HT-29 (cell line): ENCODE measurements around the gene CDK6. TPM values are rescaled to one million over a fixed set of nuclear protein-coding genes. Genes with fewer than 3 reads are reported as not detected.
"Not testable (repeated sequence)": the region's sequence is repeated elsewhere in the genome, so short reads cannot be mapped to it uniquely, and the experiment has no call there.

Experiments
- DNase-seq: peaks from one replicate; pipeline ENCODE4 v3.0.0-alpha.2; 2015; ENCODE audit warnings: low spot score
- total RNA-seq: library from RNA; depleted of rRNA; stranded (reverse); fragments of >200 nt; shearing (Covaris generic); gene quantifications from 2 replicates; pipeline ENCODE4 v1.2.3, GENCODE V29; 2014

The CDK6 gene
- total RNA-seq, 1 experiment from 2014 or later, result 48.8 TPM

DNA sequence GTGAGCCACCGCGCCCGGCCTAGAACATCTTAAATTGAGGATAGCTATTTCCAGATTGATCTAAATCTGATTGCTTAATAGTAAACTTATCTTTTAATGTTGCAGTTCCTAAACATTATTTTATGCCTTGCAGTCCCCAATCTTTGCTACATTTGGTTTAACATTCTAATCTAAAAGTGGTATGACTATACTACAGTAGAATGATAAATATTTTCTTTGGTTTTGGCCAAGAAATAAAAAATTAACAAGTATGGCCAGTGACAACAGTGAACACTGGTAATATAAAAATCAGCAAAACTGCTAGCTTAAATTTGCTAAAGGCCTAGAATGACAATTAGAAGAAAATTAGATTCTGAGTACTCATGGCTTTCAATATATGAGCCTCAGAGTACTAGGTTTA lies 73.5 kb downstream of the CDK6 start:
- no peak for DNase-seq

DNA sequence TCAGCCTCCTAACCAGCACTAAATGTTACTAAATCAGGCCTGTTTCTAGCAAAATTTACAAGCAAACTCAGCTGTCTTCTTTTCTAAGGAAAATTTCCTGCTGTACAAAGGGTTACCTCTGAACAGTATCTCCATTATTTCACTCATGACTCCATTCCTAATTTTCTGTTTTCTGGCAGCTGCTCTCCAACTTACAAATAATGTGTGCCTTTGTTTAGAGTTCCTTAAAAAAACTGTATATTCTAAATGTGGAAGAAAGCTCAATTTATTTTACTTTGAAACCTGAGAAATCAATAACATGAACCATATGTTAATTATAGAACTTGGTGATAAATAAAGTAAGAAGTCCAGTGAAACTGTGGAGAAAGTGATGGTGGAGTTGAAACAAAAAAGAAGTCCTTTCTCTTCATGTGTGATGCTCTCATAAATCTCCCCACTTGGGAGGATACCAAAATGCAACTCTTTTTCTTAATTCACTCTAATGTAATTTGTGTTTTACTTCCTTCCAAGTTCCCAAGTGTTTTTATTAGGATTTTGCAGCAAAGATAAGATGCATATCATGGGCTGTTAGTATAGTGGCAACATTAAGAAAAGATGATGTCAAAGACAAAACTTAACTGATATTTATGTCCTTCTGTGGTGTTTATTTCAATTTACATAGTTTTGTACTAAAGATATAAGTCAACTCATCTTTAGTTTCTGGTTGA lies 74.8 kb downstream of the CDK6 start:
- DNase-seq, result no peak

DNA sequence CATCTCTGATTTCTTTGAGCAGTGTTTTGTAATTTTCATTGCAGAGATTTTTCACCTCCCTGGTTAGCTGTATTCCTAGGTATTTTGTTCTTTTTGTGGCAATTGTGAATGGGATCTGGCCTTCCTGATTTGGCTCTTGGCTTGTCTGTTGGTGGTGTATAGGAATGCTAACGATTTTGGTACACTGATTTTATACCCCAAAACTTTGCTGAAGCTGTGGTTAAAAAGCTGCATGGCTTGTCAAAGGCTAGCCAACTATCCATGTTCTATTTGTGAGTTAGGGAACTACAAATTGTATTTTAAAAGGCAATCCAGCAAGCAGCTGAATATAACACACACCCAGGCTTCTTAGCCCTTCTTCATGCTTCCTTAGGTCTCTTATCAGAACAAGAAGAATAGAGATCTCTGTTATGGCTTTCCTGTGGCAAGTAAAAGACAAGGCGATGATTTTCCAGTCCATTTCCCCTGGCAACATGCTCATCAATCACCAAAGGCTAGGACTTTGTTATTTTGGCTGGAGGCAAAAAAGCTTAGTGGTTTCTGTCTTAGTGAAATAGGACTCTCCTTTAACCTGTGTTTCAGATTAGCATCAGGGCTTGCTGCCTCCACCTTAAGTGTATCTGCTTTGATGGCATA lies 77.5 kb downstream of the CDK6 start:
- no peak for DNase-seq

DNA sequence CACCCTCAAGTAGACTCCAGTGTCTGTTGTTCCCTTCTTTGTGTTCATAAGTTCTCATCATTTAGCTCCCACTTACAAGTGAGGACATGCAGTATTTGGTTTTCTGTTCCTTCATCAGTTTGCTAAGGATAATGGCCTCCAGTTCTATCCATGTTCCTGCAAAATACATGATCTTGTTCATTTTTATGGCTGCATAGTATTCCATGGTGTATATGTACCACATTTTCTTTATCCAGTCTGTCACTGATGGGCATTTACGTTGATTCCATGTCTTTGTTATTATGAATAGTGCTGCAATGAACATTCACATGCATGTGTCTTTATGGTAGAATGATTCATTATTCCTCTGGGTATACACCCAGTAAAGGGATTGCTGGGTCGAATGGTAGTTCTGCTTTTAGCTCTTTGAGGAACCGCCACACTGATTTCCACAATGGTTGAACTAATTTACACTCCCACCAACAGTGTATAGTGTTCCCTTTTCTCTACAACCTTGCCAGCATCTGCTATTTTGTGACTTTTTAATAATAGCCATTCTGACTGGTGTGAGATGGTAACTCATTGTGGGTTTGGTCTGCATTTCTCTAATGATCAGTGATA lies 79.0 kb downstream of the CDK6 start:
- not testable (repeated sequence) for DNase-seq

DNA sequence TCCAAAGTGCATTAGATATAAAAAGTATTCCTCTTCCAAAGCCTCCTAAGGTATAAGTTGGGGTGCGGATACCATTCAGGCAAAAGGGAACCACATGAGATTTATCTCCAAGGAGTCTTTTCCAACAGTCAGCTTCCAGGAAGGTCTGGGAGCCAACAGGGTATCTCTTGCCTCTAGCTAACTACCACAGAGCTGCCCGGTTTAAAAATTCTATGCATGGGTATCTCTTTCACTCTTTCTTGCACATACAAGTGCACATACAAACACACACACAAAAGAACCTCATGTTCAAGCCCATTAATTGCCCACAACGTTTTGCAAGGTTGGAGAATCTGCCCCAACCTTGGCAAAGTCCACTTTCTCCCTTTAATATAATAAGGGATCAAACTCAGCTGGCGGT lies 80.7 kb downstream of the CDK6 start:
- no peak for DNase-seq

DNA sequence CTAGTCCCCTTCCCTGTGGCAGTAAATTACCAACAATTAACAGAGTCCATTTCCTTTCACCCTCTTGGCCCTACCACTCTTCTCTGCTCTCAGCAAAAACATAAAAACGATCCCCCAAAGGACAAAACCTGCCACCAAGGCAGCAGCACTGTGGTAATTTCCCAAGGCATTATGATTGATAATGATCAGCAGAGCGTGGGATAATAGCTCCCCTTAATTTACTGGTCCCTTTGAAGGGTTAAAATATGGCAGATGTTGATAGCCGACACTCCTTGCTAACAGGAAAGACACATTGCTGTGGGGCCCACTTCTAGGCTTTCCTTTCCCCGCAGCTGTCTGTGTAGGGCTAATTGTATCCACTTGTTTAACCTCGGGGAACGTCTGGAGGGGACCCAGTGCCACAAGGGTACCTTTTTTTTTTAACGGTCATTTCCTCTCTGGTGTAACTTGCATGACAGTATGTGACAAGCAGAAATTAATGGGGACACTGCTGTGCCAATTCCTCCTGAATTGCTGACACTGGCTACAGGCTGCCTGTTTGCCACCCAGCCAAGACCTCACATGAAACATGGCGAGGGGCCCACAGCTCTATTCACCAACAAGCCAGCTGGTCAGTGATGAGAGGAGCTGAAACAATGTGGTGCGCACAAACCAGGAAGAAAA lies 81.3 kb downstream of the CDK6 start:
- no peak for DNase-seq

DNA sequence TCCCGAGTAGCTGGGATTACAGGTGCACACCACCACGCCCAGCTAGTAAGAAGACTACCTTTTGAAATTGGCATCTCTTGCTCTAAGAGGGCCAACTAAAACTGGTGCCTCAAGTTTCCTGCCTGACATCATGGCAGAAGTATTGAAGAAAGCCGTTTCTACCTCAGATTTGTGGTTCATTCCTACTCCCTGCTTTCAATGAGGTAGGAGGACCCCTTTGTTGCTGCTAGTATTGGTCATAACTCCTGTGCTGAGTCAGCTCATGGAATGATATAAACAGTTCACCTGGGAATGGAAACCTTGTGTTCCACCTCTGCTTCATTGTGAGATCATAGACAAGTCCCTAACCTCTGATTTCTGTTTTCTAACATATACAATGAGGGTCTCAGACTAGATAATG lies 82.8 kb downstream of the CDK6 start:
- DNase-seq, result no peak

DNA sequence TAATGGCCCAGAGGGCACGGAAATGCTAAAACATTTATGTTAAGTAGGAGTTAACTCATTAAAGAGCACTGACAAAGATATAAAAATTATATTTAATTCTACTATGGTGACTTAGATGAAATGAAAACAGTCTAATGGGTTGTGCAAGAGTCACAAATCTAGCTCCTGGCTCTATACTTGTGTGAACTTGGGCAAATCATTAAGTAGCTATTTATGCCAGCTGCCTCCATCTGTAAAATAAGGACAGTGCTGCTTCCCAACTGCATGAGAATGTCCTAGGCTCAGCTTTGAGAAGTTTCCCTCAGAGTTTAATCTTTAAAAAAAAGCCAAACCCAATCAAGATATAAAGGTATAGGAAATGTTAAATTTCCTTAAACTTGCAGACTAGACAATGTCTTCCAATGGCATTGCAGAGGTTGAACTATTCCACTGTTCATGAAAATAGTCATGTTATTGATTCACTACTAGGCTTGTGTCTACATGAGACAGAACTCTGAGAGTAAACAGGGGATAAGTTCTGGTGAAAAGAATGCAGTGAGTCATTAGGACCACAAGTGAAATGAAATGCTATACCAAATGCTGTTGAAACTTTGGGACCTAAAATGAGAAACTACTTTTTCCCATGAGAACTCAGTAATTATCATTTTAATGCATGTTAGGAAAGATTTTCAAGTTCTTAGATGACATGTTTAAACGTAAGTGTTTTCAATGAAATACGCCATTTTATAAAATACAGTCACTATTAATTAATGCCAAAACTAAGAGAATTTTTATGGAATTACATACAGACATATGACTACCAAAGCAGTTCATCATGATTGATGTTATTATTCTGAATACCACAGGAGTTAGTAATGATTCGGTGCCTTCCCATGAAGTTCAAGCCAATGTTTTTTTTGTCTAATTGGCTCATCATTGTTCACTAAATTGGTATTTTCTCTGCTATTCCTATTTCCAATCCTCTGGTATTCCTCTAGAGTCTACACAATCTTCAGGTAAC lies 84.2 kb downstream of the CDK6 start:
- peak; percentile 49 for DNase-seq

DNA sequence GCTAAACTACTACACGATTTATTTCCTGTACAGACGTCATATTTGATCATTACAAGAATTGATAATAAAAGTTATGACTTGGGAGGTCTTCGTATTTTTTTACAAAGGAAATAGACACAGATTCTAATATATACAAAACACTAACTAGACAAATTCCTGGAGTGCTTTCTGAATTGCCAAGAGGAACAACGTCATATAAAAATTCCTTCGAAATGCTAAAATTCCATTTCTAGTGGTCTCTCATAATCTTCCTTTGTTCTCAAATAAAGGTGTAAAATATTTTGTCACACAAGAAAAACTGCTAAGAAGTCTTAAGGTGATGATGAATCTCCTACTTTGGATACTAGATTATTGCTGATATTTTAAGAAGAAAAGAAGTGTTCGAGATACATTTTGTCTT lies 85.4 kb downstream of the CDK6 start:
- DNase-seq, result no peak

DNA sequence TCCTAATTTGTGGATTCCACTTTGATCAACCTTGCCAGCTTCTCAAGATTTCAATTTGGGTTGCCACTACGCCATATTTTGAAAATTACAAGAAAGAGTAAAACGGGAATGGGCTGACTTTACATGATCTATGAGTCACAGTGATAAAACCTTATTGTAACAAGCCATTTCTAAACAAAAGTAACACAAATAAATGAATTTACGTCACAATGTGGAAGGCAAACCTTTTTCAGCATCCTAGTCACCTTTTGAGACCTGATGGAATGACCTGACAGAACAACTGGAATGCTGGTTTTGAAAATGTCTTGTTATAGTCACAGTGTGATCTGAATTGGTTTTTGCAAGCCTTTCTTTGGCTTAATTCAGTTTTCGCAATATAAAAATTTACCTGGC lies 85.9 kb downstream of the CDK6 start:
- DNase-seq, result no peak

DNA sequence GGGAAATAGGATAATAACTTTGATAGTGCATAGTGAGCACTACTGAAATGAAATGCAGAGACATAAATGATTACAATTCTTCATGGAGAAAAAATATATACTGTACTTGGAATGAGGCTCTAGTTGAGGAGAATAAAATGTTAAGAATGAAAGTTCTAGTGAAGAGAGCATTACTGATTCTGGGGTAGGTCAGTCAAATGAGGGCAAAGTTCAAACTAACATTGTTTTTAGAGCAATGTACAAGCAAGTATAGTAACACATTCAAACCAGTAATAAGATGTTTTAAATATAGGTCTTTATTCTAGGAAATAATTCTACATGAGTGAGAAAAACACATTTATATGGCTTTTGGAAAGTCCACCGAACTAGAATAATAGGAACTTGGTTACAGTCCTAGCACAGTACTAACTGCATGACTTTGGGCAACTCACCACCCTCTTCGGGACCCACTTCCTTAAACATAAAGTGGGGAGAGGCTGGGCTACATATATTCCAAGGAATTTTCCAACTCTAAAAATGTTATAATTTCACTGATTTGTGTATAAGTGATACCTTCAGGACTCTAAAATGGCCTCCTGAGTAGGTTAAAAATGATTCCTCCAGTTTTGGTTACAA lies 86.4 kb downstream of the CDK6 start:
- DNase-seq, result no peak

DNA sequence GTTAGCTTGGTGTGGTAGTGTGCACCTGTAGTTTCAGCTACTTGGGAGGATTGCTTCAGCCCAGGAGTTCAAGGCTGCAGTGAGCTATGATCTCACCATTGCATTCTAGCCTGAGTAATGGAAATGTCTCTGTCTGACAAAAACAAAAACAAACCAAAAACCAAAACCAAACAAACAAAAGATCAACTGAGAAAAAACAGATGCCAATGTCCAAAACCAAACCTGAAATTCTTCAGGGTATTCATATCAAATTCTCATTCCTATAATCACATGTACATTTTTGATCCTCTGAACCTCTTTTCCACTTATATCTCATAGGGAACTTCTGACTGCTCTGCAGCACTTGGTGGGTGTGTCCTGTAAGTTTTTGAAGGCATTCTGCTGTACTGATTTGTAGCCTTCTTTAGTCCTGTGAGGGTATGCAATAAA lies 87.0 kb downstream of the CDK6 start:
- DNase-seq, result no peak

DNA sequence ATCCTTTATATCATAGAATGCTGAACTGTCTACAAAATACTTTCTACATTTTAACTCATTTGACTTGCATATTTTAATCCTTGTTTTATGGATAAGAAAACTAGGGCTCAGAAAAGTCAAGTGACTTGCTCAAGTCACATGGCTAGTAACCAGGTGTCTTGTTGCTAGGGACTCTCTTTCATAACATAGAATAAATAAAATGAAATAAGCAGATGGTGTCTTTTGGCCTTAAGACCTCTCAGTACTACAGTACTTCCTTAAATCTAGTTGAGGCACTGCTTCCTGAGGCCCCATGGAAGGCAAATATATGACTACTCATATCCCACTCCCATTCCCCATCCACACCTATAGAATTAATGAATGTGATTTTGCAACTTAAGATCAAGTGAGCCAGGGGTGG lies 87.9 kb downstream of the CDK6 start:
- no peak for DNase-seq

DNA sequence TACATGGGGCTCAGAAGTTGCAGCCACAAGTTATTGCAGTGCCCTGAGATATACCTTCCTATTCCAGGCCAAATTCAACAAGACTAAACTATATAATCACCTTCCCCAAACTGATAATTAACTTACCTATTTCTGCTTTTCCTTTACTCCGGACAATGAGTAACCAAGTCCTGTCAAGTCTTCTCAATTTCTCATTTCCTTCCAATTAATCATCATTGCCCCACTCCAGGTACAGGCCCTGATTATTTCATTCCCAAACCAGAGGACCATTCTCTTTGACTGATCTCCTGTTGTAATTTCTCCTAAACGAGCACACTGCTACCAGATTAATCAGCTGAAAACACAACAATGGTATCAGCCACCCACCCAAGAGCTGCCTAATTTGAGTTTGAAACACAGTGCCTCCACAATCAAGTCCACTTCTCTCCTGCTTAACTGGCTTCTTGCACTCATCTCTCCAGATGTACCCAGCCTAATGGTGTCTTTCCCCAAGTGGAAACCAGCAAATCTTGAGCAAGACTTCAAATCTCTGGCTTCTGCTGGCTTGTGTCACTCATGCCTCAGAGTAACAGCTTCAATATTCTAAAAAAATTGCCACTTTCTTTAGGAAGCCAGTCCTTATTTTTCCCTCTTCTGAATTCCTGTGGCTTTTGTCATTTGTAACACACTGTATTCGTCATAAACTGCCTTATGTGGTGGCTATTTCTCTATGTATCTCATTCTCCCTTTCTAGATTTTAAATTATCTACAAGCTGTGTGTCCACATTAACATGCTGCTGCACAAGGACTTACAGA lies 89.1 kb downstream of the CDK6 start:
- no peak for DNase-seq

DNA sequence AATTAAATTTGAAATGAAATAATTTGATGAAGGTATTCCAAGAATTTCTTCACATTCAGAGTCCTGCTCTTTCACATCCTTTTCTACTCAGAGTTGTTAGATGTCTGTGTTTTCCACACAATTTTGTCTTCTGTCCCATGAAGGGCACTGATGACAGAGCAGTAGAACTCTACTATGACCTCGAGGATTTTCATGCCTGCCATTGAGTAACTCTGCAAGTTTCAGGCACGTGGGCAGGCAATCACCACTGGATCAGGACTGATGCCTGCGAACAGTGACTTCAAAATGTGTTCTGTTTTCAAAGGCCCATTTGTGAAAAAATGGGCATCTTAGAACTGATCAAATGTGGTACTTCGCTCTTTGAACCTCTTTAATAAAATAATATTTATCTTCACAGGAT lies 91.1 kb downstream of the CDK6 start:
- no peak for DNase-seq

DNA sequence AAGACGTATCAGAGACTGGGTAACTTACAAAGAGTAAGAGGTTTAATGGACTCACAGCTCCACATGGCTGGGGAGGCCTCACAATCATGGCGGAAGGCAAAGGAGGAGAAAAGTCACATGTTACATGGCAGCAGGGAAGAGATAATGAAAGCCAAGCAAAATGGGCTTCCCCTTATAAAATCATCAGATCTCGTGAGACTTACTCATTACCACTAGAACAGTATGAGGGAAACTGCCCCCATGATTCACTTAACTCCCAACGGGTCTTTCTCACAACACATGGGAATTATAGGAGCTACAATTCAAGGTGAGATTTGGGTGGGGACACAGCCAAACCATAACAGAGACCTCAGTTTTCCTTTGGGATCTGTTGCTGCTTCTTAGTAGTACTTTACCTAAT lies 92.2 kb downstream of the CDK6 start:
- not testable (repeated sequence) for DNase-seq

DNA sequence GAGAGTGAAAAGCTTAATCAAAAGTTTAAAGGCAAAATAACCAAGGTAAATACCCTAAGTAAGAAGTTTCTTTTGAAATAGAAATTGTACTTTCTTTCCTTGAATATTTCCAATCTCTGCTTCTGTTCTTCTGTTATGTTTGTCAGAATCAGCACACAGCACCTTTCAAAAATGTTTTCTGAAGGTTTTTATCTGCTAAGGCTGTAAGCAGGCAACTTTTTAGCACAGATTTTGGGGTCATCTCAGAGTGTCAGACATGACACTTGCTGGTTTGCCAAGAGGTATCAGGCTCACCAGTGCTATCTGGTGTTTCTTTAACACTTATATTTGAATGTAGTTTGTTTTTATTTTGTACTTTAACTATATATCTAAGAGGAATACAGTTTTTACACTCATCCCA lies 94.2 kb downstream of the CDK6 start:
- no peak for DNase-seq

DNA sequence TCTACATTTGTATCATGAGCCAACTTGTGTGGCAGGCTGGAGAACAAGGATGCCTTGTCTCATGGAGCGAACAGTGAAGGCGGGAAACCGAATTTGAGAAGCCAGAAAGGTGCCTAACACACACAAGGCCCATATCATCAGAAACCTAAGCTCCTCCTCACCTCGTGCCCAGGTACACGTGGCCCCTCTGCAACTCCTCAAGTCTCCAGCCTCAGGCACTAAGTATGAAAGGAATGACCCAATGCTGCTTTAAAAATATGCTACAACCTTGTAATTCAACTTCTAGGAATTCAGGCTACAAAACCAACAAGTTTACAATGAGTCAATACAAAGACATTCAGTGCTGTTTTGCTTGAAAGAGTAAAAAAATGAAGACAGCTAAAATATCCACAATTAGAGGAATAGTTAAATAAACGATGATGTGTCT lies 95.7 kb downstream of the CDK6 start:
- no peak for DNase-seq

DNA sequence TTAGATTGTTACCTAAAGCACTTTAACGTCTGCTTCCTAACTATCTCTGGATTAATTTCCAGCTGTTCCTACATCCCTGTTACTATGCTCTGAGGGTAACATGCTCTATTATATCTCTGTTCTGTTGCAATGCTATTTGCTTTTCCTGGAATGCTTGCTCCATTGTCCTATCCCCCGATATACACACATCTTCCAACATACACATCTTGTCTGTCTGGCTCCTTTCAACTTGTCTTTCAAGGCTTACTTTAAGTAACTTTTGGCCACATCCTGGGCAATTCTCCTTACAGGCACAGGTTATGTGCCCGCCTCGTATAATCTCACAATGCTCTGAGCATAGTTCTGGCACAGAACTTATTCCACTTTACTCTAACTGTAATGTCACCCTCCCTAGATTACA lies 96.2 kb downstream of the CDK6 start:
- DNase-seq, result no peak

DNA sequence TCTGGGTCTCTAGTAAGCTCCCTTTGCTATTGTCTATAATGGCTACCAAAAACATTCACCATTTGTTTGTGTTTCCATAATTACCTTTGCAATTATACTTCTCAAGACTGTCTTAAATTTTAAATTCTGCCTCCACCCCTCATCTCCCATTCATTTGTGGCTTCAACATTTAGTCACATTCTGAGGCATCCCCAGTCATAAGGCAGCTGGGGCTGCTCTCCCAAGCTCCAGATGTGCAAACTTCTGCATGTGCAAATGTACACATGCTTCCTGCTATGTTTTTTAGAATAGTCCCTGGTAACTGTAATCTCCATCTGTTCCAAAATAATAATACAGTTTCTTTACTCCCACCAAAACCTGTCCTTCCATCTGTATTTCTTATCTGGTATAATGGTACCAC lies 97.3 kb downstream of the CDK6 start:
- no peak for DNase-seq
